Measurements from ENCODE around the gene TBC1D9. TPM values are rescaled to one million over a fixed set of nuclear protein-coding genes. Genes with fewer than 3 reads are reported as not detected.

Gene TBC1D9
- total and polyA plus RNA-seq, 2 of the 13 experiments (the other 11 are each of a cell fraction or from before 2014, with no cell fraction given): 11.9 to 12.2 TPM

DNA sequence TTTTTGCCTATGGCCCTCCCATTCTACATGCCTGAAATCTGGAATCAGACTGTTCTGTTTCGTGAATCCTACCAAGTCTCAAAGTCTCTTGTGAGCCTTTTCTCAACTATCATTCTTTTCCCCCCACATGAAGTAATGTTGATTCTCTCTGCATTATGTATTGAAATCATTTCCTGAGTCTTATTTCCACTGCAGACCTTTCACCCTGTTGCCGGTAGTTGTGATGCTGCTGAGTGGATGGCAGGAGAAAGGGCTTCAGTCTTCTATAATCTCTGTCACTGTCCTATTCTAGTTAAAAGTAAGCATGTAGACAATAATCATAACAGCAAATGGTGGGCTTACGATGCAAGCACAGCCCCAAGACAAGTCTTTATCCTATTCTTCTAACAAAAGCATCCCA, 75.0 kb downstream of the TBC1D9 start:
- Histone ChIP-seq H3K27me3 (ENCODE audit: control insufficient read depth in 1 of 2, insufficient read depth in 2 of 2, low read length in 2 of 2) (no peaks in the 10 kb centered on the region), H3K9me3 (ENCODE audit: low read length) (no peaks in the 10 kb centered on the region), H3K4me2 (ENCODE audit: low read depth, low read length) (no peak overlapping the region), H2AFZ (ENCODE audit: low read length) (no peak overlapping the region), H3K4me1 (ENCODE audit: insufficient read depth, low read length) (peaks cover 10% of the 10 kb centered on the region; the same call in 1 of the 2 replicates), H3K4me3 (replicated peaks in 1 of 3; ENCODE audit: insufficient read depth in 1 of 3, low read depth in 2 of 3, low read length in 3 of 3) (no peak overlapping the region), H3K79me2 (ENCODE audit: insufficient read depth, low read length) (no peaks in the 10 kb centered on the region), H3K36me3 (replicated peaks in 1 of 2; ENCODE audit: control insufficient read depth in 1 of 2, insufficient read depth in 2 of 2, low read length in 2 of 2) (peaks cover 10 to 53% of the 10 kb centered on the region in 2 experiments), H3K27ac (ENCODE audit: extremely low read length, insufficient read depth, low read length) (no peak overlapping the region), H4K20me1 (ENCODE audit: insufficient read depth, low read length) (no peaks in the 10 kb centered on the region), H3K9ac (ENCODE audit: insufficient read depth, low read depth, low read length) (no peak overlapping the region)
- in situ Hi-C loops (cut with HindIII; ENCODE audit: extremely low pct_ligation_motif_present, low pct_unique_long_range_greater_than_20kb) (no loop called here), intact Hi-C loops (cut with micrococcal nuclease; ENCODE audit: unreplicated experiment) (no loop called here)
- ChIA-PET CTCF (ENCODE audit: low intra/inter-chr PET ratio, low total read pairs) (no interaction called here), POLR2A (no interaction called here)
- FAIRE-seq (no peak), ATAC-seq (no peak), DNase-seq (ENCODE audit: low spot score) (no peak)
- 95% methylated on average over 3 of the region's 3 CpGs for WGBS (ENCODE audit: low lambda C conversion rate)
- TF ChIP-seq TEAD2 (CRISPR knock-in tag; IDR thresholded peaks at IDR 0.05): no peak
- TF ChIP-seq, protein P1, sequence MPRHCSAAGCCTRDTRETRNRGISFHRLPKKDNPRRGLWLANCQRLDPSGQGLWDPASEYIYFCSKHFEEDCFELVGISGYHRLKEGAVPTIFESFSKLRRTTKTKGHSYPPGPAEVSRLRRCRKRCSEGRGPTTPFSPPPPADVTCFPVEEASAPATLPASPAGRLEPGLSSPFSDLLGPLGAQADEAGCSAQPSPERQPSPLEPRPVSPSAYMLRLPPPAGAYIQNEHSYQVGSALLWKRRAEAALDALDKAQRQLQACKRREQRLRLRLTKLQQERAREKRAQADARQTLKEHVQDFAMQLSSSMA (CRISPR knock-in tag; IDR thresholded peaks at IDR 0.05): no peak
- no peak for TF ChIP-seq ADNP (CRISPR knock-in tag; IDR thresholded peaks at IDR 0.05)
- no peak for TF ChIP-seq MIXL1 (CRISPR knock-in tag; IDR thresholded peaks at IDR 0.05)
- no peak for TF ChIP-seq ZC3H4 (CRISPR knock-in tag; IDR thresholded peaks at IDR 0.05; ENCODE audit: borderline replicate concordance)
- TF ChIP-seq ZNF3 (CRISPR knock-in tag; IDR thresholded peaks at IDR 0.05): no peak
- no TSS peak for BruUV-seq (replicated peaks)

DNA sequence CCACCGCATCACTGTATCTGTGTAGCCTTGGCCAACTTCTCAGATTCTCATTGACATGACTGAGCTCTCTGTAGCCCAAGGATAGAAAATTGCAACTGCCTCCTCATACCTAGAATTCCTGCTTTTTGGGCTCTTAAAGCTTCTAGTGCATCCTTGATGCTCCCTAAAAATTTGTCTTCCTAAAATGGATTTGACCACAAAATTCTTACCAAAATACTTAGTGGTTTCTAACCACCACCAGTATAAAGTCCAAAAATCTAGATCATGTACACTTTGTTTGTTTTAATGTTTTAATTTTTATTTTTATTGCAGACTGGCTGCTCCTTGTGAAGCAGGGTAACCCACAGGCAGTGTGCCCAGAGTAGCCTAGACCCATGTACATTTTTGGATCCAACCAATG, 75.5 kb downstream of the TBC1D9 start:
- 100% methylated on average over 1 of the region's 1 CpG for WGBS (ENCODE audit: low lambda C conversion rate)
- ChIA-PET CTCF (ENCODE audit: low intra/inter-chr PET ratio, low total read pairs) (no interaction called here), POLR2A (no interaction called here)
- TF ChIP-seq SMARCE1 (IDR thresholded peaks at IDR 0.05; ENCODE audit: borderline replicate concordance) (no peak), ZNF501 (CRISPR knock-in tag; IDR thresholded peaks at IDR 0.05) (no peak), IKZF4 (CRISPR knock-in tag; IDR thresholded peaks at IDR 0.05; ENCODE audit: borderline replicate concordance, low read depth, not compliant biosample characterization) (no peak)
- TF ChIP-seq, protein P2, sequence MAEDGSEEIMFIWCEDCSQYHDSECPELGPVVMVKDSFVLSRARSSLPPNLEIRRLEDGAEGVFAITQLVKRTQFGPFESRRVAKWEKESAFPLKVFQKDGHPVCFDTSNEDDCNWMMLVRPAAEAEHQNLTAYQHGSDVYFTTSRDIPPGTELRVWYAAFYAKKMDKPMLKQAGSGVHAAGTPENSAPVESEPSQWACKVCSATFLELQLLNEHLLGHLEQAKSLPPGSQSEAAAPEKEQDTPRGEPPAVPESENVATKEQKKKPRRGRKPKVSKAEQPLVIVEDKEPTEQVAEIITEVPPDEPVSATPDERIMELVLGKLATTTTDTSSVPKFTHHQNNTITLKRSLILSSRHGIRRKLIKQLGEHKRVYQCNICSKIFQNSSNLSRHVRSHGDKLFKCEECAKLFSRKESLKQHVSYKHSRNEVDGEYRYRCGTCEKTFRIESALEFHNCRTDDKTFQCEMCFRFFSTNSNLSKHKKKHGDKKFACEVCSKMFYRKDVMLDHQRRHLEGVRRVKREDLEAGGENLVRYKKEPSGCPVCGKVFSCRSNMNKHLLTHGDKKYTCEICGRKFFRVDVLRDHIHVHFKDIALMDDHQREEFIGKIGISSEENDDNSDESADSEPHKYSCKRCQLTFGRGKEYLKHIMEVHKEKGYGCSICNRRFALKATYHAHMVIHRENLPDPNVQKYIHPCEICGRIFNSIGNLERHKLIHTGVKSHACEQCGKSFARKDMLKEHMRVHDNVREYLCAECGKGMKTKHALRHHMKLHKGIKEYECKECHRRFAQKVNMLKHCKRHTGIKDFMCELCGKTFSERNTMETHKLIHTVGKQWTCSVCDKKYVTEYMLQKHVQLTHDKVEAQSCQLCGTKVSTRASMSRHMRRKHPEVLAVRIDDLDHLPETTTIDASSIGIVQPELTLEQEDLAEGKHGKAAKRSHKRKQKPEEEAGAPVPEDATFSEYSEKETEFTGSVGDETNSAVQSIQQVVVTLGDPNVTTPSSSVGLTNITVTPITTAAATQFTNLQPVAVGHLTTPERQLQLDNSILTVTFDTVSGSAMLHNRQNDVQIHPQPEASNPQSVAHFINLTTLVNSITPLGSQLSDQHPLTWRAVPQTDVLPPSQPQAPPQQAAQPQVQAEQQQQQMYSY (CRISPR knock-in tag; IDR thresholded peaks at IDR 0.05): no peak
- Histone ChIP-seq H3K27ac (ENCODE audit: extremely low read length, insufficient read depth, low read length) (no peak overlapping the region), H3K4me3 (replicated peaks in 1 of 3; ENCODE audit: insufficient read depth in 1 of 3, low read depth in 2 of 3, low read length in 3 of 3) (no peak overlapping the region), H3K36me3 (replicated peaks in 1 of 2; ENCODE audit: control insufficient read depth in 1 of 2, insufficient read depth in 2 of 2, low read length in 2 of 2) (peaks cover 12 to 55% of the 10 kb centered on the region in 2 experiments), H2AFZ (ENCODE audit: low read length) (no peak overlapping the region), H3K4me1 (ENCODE audit: insufficient read depth, low read length) (peaks cover 10% of the 10 kb centered on the region; the same call in 1 of the 2 replicates), H3K9me3 (ENCODE audit: low read length) (no peaks in the 10 kb centered on the region), H3K79me2 (ENCODE audit: insufficient read depth, low read length) (no peaks in the 10 kb centered on the region), H3K4me2 (ENCODE audit: low read depth, low read length) (no peak overlapping the region), H3K9ac (ENCODE audit: insufficient read depth, low read depth, low read length) (no peak overlapping the region), H3K27me3 (ENCODE audit: control insufficient read depth in 1 of 2, insufficient read depth in 2 of 2, low read length in 2 of 2) (no peaks in the 10 kb centered on the region), H4K20me1 (ENCODE audit: insufficient read depth, low read length) (no peaks in the 10 kb centered on the region)
- in situ Hi-C loops (cut with HindIII; ENCODE audit: extremely low pct_ligation_motif_present, low pct_unique_long_range_greater_than_20kb): no loop called here
- ATAC-seq: no peak
- intact Hi-C loops (cut with micrococcal nuclease; ENCODE audit: unreplicated experiment): no loop called here
- no peak for FAIRE-seq
- no TSS peak for BruUV-seq (replicated peaks)
- no peak for DNase-seq (ENCODE audit: low spot score)

All from HepG2 (cell line).